Hepatocyte (in vitro differentiated cells): ENCODE results near the gene CRYGA. TPM values are rescaled to one million over a fixed set of nuclear protein-coding genes. Genes with fewer than 3 reads are reported as not detected.
"Not testable (repeated sequence)": the region's sequence is repeated elsewhere in the genome, so short reads cannot be mapped to it uniquely, and the experiment has no call there.

ENCODE experiments used
- DNase-seq: peaks from one replicate; pipeline ENCODE4 v3.0.0-alpha.2; 2016; ENCODE audit warnings: low spot score
- H2AFZ ChIP-seq: fragments of 200-600 bp; sonication (generic); 2 replicates; pipeline ENCODE4 v1.6.0; 2016; ENCODE audit warnings: antibody characterized with exemption, mild to moderate bottlenecking
- H3K27ac ChIP-seq: fragments of 200-600 bp; sonication (generic); 2 replicates; pipeline ENCODE4 v1.5.1; 2016; ENCODE audit warnings: mild to moderate bottlenecking
- H3K27me3 ChIP-seq: fragments of 200-600 bp; sonication (generic); 2 replicates; pipeline ENCODE4 v1.6.1; 2016
- H3K36me3 ChIP-seq: fragments of 200-600 bp; sonication (generic); replicated peaks from 2 replicates; pipeline ENCODE4 v1.5.1; 2016; ENCODE audit warnings: low read depth; ENCODE audit not compliant: insufficient read depth
- H3K4me1 ChIP-seq: fragments of 200-600 bp; sonication (generic); 2 replicates; pipeline ENCODE4 v1.5.1; 2016; ENCODE audit warnings: mild to moderate bottlenecking, moderate library complexity; ENCODE audit not compliant: insufficient read depth
- H3K4me2 ChIP-seq: fragments of 200-600 bp; sonication (generic); 2 replicates; pipeline ENCODE4 v1.6.0; 2016
- H3K4me3 ChIP-seq: fragments of 200-600 bp; sonication (generic); 2 replicates; pipeline ENCODE4 v1.5.1; 2016; ENCODE audit warnings: mild to moderate bottlenecking
- H3K79me2 ChIP-seq: fragments of 200-600 bp; sonication (generic); 2 replicates; pipeline ENCODE4 v1.6.0; 2017; ENCODE audit warnings: mild to moderate bottlenecking
- H3K9me2 ChIP-seq: fragments of 200-600 bp; sonication (generic); replicated peaks from 2 replicates; pipeline ENCODE4 v1.6.0; 2017; ENCODE audit warnings: mild to moderate bottlenecking; ENCODE audit not compliant: insufficient read depth
- H3K9me3 ChIP-seq: fragments of 200-600 bp; sonication (generic); 2 replicates; pipeline ENCODE4 v1.5.1; 2016; ENCODE audit warnings: low read depth, mild to moderate bottlenecking
- H4K20me1 ChIP-seq: fragments of 200-600 bp; sonication (generic); 2 replicates; pipeline ENCODE4 v1.6.0; 2016; ENCODE audit warnings: mild to moderate bottlenecking; ENCODE audit not compliant: insufficient read depth, poor library complexity, severe bottlenecking
- CTCF ChIP-seq: fragments of 200-600 bp; sonication (generic); IDR thresholded peaks from 2 replicates; pipeline ENCODE4 v1.5.1; 2016; ENCODE audit warnings: antibody characterized with exemption, mild to moderate bottlenecking; ENCODE audit not compliant: poor library complexity
- EZH2 ChIP-seq: fragments of 200-600 bp; sonication (generic); IDR thresholded peaks from 2 replicates; pipeline ENCODE4 v1.6.1; 2016; ENCODE audit warnings: antibody characterized with exemption, mild to moderate bottlenecking, borderline replicate concordance
- EZH2phosphoT487 ChIP-seq: fragments of 200-600 bp; sonication (generic); IDR thresholded peaks from one replicate; pipeline ENCODE4 v1.6.1; 2018; ENCODE audit warnings: antibody characterized with exemption, mild to moderate bottlenecking, low read depth, moderate library complexity; ENCODE audit not compliant: unreplicated experiment, severe bottlenecking
- WGBS: methylation state at CpG from one replicate; pipeline ENCODE4 v1.1.6; 2016; ENCODE audit warnings: low lambda C conversion rate; ENCODE audit errors: missing lambda C conversion rate; 5-methylcytosine and 5-hydroxymethylcytosine counted together
- polyA plus RNA-seq: library from polyadenylated mRNA; unstranded; fragments of >200 nt; fragmentation: Nextera tagmentation; extraction: Ambion mirVana; gene quantifications from 2 replicates; pipeline ENCODE4 v1.2.1, GENCODE V29; 2016
- total RNA-seq: library from RNA; depleted of rRNA; stranded (reverse); fragments of >200 nt; gene quantifications from 2 replicates; pipeline ENCODE4 v1.2.3, GENCODE V29; 2014

CRYGA gene
- total and polyA plus RNA-seq, 2 experiments from 2014 or later, result not detected

DNA sequence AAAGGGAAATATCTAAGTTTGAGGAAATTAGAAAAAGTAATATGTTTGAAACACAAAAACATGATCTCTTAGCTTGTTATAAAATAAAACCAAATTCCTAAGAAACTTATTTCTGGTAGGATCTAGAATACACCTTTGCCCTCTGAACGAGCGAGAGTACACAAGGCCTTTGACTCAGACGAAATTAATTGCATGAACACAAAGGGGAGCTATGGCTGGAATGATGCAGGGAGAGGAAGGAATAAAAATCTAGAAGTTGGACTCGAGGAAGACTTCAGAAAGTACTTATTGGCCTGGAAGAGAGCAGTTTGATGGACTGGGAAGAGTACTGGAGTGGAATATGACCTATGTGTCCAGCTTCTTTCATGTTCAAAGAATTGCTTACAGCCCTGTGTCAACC, 38.1 kb downstream of the CRYGA start:
- no peaks in the 10 kb centered on the region for H4K20me1 ChIP-seq
- no peak for TF ChIP-seq EZH2
- no peak for TF ChIP-seq EZH2phosphoT487
- no peak for TF ChIP-seq CTCF
- H3K27ac ChIP-seq, result no peak overlapping the region
- no peaks in the 10 kb centered on the region for H3K9me2 ChIP-seq
- H3K4me2 ChIP-seq, result peak overlapping the region; percentile 24
- H3K4me1 ChIP-seq, result peaks cover 17% of the 10 kb centered on the region
- DNase-seq, result no peak
- no peaks in the 10 kb centered on the region for H3K36me3 ChIP-seq
- no peaks in the 10 kb centered on the region for H3K79me2 ChIP-seq
- no peaks in the 10 kb centered on the region for H3K27me3 ChIP-seq
- no peak overlapping the region for H2AFZ ChIP-seq
- 57% methylated on average over 4 of the region's 4 CpGs for WGBS
- no peak overlapping the region for H3K4me3 ChIP-seq
- H3K9me3 ChIP-seq, result no peaks in the 10 kb centered on the region

GRCh38 chr2:208124013-208124715, 39.2 kb downstream of the CRYGA start, which contains the start of gene CRYGD:
CRYGD (minus strand) TSS chr2:208124524; CDS start chr2:208124473, 51 bp downstream.
- not testable (repeated sequence) for H3K9me3 ChIP-seq, H4K20me1 ChIP-seq, H3K27me3 ChIP-seq, H3K9me2 ChIP-seq, H3K4me3 ChIP-seq, DNase-seq, H3K36me3 ChIP-seq, H3K4me1 ChIP-seq, H2AFZ ChIP-seq, H3K27ac ChIP-seq, H3K79me2 ChIP-seq
- WGBS, result 84% methylated on average over 44 of the region's 46 CpGs
- H3K4me2 ChIP-seq, result peak within 1 kb of the TSS; percentile 24

DNA sequence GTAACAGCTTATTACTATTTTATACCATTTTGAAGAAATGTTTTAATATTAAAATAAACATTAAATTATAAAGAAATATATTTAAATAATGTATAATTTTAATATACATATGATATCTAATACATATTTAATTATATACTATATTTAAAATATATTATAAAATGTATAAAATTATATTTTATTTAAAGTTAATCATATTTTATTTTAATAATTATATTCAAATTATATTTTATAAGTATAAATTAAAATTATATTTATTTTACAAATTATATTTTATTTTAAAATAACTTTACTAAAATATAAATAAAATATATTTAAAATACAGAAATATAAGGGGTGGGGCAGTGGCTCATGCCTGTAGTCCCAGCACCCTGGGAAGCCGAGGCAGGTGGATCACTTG, 41.1 kb downstream of the CRYGA start:
- no peak overlapping the region for H3K27ac ChIP-seq
- H3K9me3 ChIP-seq, result no peaks in the 10 kb centered on the region
- no peak for DNase-seq
- H3K4me2 ChIP-seq, result no peak overlapping the region
- 86% methylated on average over 1 of the region's 1 CpG for WGBS
- TF ChIP-seq EZH2phosphoT487, result no peak
- no peak for TF ChIP-seq CTCF
- TF ChIP-seq EZH2, result no peak
- H3K4me1 ChIP-seq, result peaks cover 6% of the 10 kb centered on the region
- no peaks in the 10 kb centered on the region for H3K9me2 ChIP-seq
- H3K79me2 ChIP-seq, result no peaks in the 10 kb centered on the region
- H3K27me3 ChIP-seq, result no peaks in the 10 kb centered on the region
- H4K20me1 ChIP-seq, result no peaks in the 10 kb centered on the region
- H3K4me3 ChIP-seq, result no peak overlapping the region
- H2AFZ ChIP-seq, result no peak overlapping the region
- H3K36me3 ChIP-seq, result no peaks in the 10 kb centered on the region

- H4K20me1 ChIP-seq, result no peaks in the 10 kb centered on the region
- H3K79me2 ChIP-seq, result no peaks in the 10 kb centered on the region
- no peaks in the 10 kb centered on the region for H3K36me3 ChIP-seq
- no peak overlapping the region for H3K4me2 ChIP-seq
- H3K9me2 ChIP-seq, result no peaks in the 10 kb centered on the region
- TF ChIP-seq EZH2phosphoT487, result no peak
- no peak for TF ChIP-seq CTCF
- no peak for TF ChIP-seq EZH2
- no peaks in the 10 kb centered on the region for H3K27me3 ChIP-seq
- H3K4me3 ChIP-seq, result no peak overlapping the region
- no peak overlapping the region for H2AFZ ChIP-seq
- no peak for DNase-seq
- no peak overlapping the region for H3K27ac ChIP-seq
- H3K4me1 ChIP-seq, result no peaks in the 10 kb centered on the region
- no peaks in the 10 kb centered on the region for H3K9me3 ChIP-seq
- WGBS, result 99% methylated on average over 3 of the region's 3 CpGs
Observed at GRCh38 chr2:208118918-208119317, 44.5 kb downstream of the CRYGA start.

DNA sequence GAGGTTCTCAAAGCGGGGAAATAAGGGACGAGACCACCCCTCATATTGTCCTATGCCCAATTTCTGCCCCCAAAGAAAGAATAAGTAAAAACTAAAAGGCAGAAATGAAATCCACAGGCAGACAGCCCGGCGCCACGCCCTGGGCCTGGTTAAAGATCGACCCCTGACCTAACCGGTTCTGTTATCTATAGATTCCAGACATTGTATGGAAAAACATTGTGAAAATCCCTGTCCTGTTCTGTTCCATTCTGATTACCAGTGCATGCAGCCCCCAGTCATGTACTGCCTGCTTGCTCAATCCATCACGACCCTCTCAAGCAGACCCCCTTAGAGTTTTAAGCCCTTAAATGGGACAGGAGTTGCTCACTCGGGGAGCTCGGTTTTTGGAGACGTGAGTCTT, 46.0 kb downstream of the CRYGA start:
- H3K4me3 ChIP-seq, H3K27ac ChIP-seq, H3K9me3 ChIP-seq, H3K9me2 ChIP-seq, H2AFZ ChIP-seq, H4K20me1 ChIP-seq, H3K36me3 ChIP-seq, H3K4me2 ChIP-seq, H3K79me2 ChIP-seq, DNase-seq, H3K27me3 ChIP-seq: not testable (repeated sequence)
- H3K4me1 ChIP-seq, result peaks cover 12% of the 10 kb centered on the region
- 86% methylated on average over 11 of the region's 11 CpGs for WGBS
